Measurements from ENCODE around the gene LIMA1. TPM values are rescaled to one million over a fixed set of nuclear protein-coding genes. Genes with fewer than 3 reads are reported as not detected.
"Not testable (repeated sequence)": the region's sequence is repeated elsewhere in the genome, so short reads cannot be mapped to it uniquely, and the experiment has no call there.

The LIMA1 gene
- total RNA-seq, 4 donors from 2014 or later = 47.2 to 62.1 (median 54.5) TPM

DNA sequence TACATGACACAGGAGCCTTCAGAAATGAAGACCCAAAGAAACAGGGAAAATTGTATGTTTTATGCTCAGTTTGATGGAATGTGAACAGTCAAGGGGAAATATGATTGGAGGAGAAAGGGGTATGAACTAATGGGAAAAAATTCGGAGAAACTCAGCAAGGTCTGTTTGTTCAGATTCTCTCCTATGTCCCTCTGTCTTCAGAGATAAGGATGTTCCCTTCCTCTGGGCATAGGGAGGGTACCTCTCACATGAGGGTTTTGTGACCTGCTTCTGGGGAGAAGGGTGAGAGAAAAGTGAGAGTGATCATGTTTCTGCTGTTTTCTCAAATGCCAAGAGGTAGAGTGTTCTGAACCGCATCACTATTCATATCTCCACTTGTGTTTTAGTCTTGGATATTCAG is 26.6 kb upstream of the LIMA1 start:
- intact Hi-C loops (cut with DNase I; ENCODE audit: low total_unique reads) = no loop called here
- no peak overlapping the region for H3K4me3 ChIP-seq (ENCODE audit: low read depth, poor library complexity, severe bottlenecking)

DNA sequence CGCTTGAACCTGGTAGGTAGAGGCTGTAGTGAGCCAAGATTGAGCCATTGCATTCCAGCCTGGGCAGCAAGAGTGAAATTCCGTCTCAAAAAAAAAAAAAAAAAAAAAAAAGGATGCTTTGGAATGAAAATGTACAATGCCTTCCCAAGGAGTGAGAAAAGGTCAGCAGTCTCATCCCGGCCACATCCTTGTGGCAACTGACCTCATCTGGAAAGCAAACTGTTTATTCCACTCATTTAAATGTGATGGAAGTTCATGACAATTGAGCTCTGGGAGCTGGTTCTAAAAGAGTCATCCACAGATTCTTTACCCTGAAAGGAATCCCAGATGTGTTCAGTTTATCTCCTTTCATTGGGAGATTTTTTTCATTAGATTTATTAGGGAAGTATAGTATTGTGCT is 19.4 kb upstream of the LIMA1 start:
- intact Hi-C loops (cut with DNase I; ENCODE audit: low total_unique reads) = no loop called here

More for the DNA sequence above, 26.6 kb upstream of the LIMA1 start:
- 75 to 79% methylated on average over 2 of the region's 2 CpGs for WGBS, 2 donors
- DNase-seq (ENCODE audit: low spot score in 2 of 2) = no peak
- TF ChIP-seq POLR2A (IDR thresholded peaks at IDR 0.05) = no peak
- TF ChIP-seq, protein P1, sequence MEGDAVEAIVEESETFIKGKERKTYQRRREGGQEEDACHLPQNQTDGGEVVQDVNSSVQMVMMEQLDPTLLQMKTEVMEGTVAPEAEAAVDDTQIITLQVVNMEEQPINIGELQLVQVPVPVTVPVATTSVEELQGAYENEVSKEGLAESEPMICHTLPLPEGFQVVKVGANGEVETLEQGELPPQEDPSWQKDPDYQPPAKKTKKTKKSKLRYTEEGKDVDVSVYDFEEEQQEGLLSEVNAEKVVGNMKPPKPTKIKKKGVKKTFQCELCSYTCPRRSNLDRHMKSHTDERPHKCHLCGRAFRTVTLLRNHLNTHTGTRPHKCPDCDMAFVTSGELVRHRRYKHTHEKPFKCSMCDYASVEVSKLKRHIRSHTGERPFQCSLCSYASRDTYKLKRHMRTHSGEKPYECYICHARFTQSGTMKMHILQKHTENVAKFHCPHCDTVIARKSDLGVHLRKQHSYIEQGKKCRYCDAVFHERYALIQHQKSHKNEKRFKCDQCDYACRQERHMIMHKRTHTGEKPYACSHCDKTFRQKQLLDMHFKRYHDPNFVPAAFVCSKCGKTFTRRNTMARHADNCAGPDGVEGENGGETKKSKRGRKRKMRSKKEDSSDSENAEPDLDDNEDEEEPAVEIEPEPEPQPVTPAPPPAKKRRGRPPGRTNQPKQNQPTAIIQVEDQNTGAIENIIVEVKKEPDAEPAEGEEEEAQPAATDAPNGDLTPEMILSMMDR (IDR thresholded peaks at IDR 0.05) = no peak

DNA sequence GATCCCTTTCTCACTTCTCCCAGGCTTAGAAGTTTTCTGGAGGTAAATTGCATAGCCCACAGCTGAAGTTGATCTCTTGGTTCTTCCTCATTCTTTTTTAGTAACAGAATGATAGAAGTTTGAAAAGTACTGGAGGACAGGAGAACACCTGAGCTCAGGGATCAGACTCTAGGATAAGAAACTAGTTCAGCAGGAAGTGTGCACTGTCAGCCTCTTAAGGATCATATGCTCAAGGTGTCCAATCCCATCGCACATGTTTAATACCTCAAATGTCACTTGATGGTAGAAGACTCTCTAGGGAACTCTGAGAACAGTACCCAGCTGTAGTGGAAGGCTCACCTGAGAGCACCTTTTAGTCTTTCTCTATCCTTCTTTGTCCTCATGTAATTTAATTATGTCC is 14.7 kb upstream of the LIMA1 start:
- no peak for TF ChIP-seq POLR2A (IDR thresholded peaks at IDR 0.05)
- TF ChIP-seq, protein P1 (IDR thresholded peaks at IDR 0.05) = no peak
- intact Hi-C loops (cut with DNase I; ENCODE audit: low total_unique reads) = no loop called here
- peak; percentile 2 to 10 for DNase-seq (ENCODE audit: low spot score in 2 of 2)
- H3K4me3 ChIP-seq (ENCODE audit: low read depth, poor library complexity, severe bottlenecking) = no peak overlapping the region
- 32 to 48% methylated on average over 1 of the region's 1 CpG for WGBS, 2 donors

More for the DNA sequence above, 19.4 kb upstream of the LIMA1 start:
- peak in 1 of 2 donors; percentile 11 for DNase-seq (ENCODE audit: low spot score in 2 of 2)
- H3K4me3 ChIP-seq (ENCODE audit: low read depth, poor library complexity, severe bottlenecking) = no peak overlapping the region
- WGBS, 2 donors = 46 to 69% methylated on average over 3 of the region's 3 CpGs
- no peak for TF ChIP-seq POLR2A (IDR thresholded peaks at IDR 0.05)
- TF ChIP-seq, protein P1 (IDR thresholded peaks at IDR 0.05) = no peak

DNA sequence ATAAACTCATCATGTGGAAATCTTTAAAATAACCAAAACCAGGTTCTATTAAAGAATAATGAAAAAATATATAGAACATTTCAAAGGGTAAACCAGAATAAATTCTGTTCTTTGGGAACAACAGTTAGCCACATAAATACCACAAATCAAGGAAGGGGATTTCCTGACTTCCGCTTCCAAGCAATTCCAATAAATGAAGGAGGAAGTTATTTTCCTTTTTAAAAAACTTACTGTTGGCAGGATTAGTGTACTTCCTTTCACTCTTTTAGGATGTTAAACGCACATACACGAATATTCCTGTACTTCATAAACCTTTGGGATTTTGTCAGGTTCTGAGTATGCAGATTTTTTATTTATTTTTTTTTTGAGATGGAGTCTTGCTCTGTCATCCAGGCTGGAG is 13.7 kb upstream of the LIMA1 start:
- H3K4me3 ChIP-seq (ENCODE audit: low read depth, poor library complexity, severe bottlenecking) = no peak overlapping the region
- TF ChIP-seq, protein P1 (IDR thresholded peaks at IDR 0.05) = no peak
- TF ChIP-seq POLR2A (IDR thresholded peaks at IDR 0.05) = no peak
- DNase-seq (ENCODE audit: low spot score in 2 of 2) = no peak
- WGBS, 2 donors = 14% methylated on average over 3 of the region's 3 CpGs
- intact Hi-C loops (cut with DNase I; ENCODE audit: low total_unique reads) = no loop called here

DNA sequence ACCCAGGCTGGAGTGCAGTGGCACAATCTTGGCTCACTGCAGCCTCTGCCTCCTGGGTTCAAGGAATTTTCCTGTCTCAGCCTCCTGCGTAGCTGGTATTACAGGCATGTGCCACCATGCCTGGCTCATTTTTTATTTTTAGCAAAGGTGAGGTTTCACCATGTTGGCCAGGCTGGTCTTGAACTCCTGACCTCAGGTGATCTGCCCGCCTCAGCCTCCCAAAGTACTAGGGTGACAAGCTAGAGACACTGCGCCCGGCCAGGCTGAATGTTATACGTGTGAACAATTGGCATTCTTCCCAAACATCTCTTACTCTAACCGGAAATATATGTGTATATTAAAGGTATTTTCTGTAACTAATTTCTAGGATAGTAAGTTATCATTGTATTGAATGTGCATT is 13.2 kb upstream of the LIMA1 start:
- TF ChIP-seq, protein P1 (IDR thresholded peaks at IDR 0.05) = no peak
- no peak for TF ChIP-seq POLR2A (IDR thresholded peaks at IDR 0.05)
- peak; percentile 10 to 39 for DNase-seq (ENCODE audit: low spot score in 2 of 2)
- WGBS, 2 donors = 69 to 70% methylated on average over 6 of the region's 6 CpGs
- no peak overlapping the region for H3K4me3 ChIP-seq (ENCODE audit: low read depth, poor library complexity, severe bottlenecking)
- intact Hi-C loops (cut with DNase I; ENCODE audit: low total_unique reads) = no loop called here

DNA sequence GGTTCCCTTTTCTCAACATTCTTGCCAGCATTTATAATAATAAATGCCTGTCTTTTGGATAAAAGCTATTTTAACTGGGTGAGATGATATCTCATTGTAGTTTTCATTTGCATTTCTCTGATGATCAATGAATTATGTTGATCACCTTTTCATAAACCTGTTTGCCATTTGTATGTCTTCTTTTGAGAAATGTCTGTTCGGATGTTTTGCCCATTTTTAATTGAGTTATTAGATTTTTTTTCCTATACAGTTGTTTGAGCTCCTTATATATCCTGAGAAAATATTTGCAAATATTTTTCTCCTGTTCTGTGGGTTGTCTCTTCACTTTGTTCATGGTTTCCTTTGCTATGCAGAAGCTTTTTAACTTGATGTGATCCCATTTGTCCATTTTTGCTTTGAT is 8.1 kb upstream of the LIMA1 start:
- 95 to 97% methylated on average over 1 of the region's 1 CpG for WGBS, 2 donors
- intact Hi-C loops (cut with DNase I; ENCODE audit: low total_unique reads) = no loop called here
- H3K4me3 ChIP-seq (ENCODE audit: low read depth, poor library complexity, severe bottlenecking) = no peak overlapping the region
- TF ChIP-seq POLR2A (IDR thresholded peaks at IDR 0.05) = no peak
- TF ChIP-seq, protein P1 (IDR thresholded peaks at IDR 0.05) = no peak
- no peak for DNase-seq (ENCODE audit: low spot score in 2 of 2)

DNA sequence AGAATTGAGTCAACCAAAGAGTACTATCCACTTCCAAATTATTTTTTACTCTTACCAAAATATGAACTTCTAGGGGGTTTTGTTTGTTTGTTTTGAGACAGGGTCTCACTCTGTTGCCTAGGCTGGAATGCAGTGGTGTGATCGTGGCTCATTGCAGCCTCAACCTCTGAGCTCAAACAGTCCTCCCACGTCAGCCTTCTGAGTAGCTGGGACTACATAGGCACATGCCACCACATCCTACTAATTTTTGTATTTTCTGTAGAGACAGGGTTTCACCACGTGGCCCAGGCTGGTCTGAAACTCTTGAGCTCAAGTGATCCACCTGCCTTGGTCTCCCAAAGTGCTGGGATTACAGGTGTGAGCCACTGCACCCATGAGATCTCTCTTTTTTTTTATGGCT is 7.4 kb upstream of the LIMA1 start:
- WGBS, 2 donors = 85 to 86% methylated on average over 3 of the region's 3 CpGs
- DNase-seq (ENCODE audit: low spot score in 2 of 2); intact Hi-C loops (cut with DNase I; ENCODE audit: low total_unique reads); H3K4me3 ChIP-seq (ENCODE audit: low read depth, poor library complexity, severe bottlenecking): not testable (repeated sequence)

All from lower leg skin (tissue), 4 donors.